ENCODE measurements around the gene MAN2A1. TPM values are rescaled to one million over a fixed set of nuclear protein-coding genes. Genes with fewer than 3 reads are reported as not detected.

The MAN2A1 gene
- total RNA-seq, 1 experiment from 2014 or later: 51.0 TPM

DNA sequence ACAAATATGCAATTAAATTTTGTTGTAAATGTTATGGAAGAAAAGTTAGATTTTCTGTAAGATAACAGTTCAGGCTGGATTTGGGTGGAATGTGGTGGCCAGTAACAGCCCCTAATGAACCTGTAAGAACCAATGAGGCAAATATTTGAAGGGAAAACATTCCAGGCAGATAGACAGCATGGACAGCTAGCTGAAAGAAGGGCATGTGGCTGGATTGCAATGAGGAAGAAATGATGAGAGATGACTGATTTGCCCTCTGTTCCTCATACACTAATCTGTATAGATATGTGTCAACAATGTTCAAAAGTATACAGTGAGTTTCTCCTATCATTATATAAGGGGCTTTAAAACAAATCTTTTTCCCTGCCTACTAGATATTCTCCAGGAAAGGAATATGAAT, 58.8 kb downstream of the MAN2A1 start:
- DNase-seq (ENCODE audit: low read depth, low spot score) (no peak), ATAC-seq (no peak)
- Histone ChIP-seq H3K36me3 (ENCODE audit: control insufficient read depth, insufficient read depth, low read length) (no peaks in the 10 kb centered on the region), H3K9me3 (ENCODE audit: control insufficient read depth, insufficient read depth, low read depth, low read length) (no peaks in the 10 kb centered on the region), H3K27me3 (ENCODE audit: control insufficient read depth, insufficient read depth, low read length) (no peaks in the 10 kb centered on the region), H3K4me1 (ENCODE audit: control insufficient read depth, insufficient read depth, low read length) (peaks cover 2% of the 10 kb centered on the region; the same call in 1 of the 2 replicates), H3K27ac (ENCODE audit: low read length) (no peak overlapping the region), H3K4me3 (ENCODE audit: low read depth in 2 of 2, low read length in 2 of 2) (no peak overlapping the region)
- ChIA-PET POLR2A (no interaction called here), CTCF (no interaction called here)
- in situ Hi-C loops (cut with HindIII; ENCODE audit: low pct_unique_long_range_greater_than_20kb, low sequenced_read_pairs): no loop called here
- BruUV-seq (replicated peaks): no TSS peak
- intact Hi-C loops (cut with micrococcal nuclease; ENCODE audit: unreplicated experiment): no loop called here
- no peak for TF ChIP-seq POLR2AphosphoS5 (IDR thresholded peaks at IDR 0.05; ENCODE audit: low read depth, low read length)
- TF ChIP-seq, protein P1, sequence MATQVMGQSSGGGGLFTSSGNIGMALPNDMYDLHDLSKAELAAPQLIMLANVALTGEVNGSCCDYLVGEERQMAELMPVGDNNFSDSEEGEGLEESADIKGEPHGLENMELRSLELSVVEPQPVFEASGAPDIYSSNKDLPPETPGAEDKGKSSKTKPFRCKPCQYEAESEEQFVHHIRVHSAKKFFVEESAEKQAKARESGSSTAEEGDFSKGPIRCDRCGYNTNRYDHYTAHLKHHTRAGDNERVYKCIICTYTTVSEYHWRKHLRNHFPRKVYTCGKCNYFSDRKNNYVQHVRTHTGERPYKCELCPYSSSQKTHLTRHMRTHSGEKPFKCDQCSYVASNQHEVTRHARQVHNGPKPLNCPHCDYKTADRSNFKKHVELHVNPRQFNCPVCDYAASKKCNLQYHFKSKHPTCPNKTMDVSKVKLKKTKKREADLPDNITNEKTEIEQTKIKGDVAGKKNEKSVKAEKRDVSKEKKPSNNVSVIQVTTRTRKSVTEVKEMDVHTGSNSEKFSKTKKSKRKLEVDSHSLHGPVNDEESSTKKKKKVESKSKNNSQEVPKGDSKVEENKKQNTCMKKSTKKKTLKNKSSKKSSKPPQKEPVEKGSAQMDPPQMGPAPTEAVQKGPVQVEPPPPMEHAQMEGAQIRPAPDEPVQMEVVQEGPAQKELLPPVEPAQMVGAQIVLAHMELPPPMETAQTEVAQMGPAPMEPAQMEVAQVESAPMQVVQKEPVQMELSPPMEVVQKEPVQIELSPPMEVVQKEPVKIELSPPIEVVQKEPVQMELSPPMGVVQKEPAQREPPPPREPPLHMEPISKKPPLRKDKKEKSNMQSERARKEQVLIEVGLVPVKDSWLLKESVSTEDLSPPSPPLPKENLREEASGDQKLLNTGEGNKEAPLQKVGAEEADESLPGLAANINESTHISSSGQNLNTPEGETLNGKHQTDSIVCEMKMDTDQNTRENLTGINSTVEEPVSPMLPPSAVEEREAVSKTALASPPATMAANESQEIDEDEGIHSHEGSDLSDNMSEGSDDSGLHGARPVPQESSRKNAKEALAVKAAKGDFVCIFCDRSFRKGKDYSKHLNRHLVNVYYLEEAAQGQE (IDR thresholded peaks at IDR 0.05; ENCODE audit: insufficient read depth in 1 of 2, low read depth in 2 of 2, low read length in 1 of 2): no peak
- no peak for TF ChIP-seq SIN3A (IDR thresholded peaks at IDR 0.05; ENCODE audit: borderline replicate concordance, insufficient read depth, low read depth, low read length)
- TF ChIP-seq, protein P2, sequence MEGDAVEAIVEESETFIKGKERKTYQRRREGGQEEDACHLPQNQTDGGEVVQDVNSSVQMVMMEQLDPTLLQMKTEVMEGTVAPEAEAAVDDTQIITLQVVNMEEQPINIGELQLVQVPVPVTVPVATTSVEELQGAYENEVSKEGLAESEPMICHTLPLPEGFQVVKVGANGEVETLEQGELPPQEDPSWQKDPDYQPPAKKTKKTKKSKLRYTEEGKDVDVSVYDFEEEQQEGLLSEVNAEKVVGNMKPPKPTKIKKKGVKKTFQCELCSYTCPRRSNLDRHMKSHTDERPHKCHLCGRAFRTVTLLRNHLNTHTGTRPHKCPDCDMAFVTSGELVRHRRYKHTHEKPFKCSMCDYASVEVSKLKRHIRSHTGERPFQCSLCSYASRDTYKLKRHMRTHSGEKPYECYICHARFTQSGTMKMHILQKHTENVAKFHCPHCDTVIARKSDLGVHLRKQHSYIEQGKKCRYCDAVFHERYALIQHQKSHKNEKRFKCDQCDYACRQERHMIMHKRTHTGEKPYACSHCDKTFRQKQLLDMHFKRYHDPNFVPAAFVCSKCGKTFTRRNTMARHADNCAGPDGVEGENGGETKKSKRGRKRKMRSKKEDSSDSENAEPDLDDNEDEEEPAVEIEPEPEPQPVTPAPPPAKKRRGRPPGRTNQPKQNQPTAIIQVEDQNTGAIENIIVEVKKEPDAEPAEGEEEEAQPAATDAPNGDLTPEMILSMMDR (IDR thresholded peaks at IDR 0.05): no peak
- TF ChIP-seq TCF7L2 (IDR thresholded peaks at IDR 0.05; ENCODE audit: low read depth, low read length): no peak

GRCh38 chr5:109750463-109750862, 60.7 kb downstream of the MAN2A1 start:
- no peaks in the 10 kb centered on the region for H3K27me3 ChIP-seq (ENCODE audit: control insufficient read depth, insufficient read depth, low read length)
- intact Hi-C loops (cut with micrococcal nuclease; ENCODE audit: unreplicated experiment) (no loop called here), in situ Hi-C loops (cut with HindIII; ENCODE audit: low pct_unique_long_range_greater_than_20kb, low sequenced_read_pairs) (no loop called here)
- H3K27ac ChIP-seq (ENCODE audit: low read length): no peak overlapping the region
- 0 out of 2 replicates have a peak, but pooled peaks cover 2% of the 10 kb centered on the region for H3K4me1 ChIP-seq (ENCODE audit: control insufficient read depth, insufficient read depth, low read length)
- POLR2A ChIA-PET: no interaction called here
- CTCF ChIA-PET: no interaction called here
- DNase-seq (ENCODE audit: low read depth, low spot score): no peak
- BruUV-seq (replicated peaks): no TSS peak
- H3K9me3 ChIP-seq (ENCODE audit: control insufficient read depth, insufficient read depth, low read depth, low read length): no peaks in the 10 kb centered on the region
- no peaks in the 10 kb centered on the region for H3K36me3 ChIP-seq (ENCODE audit: control insufficient read depth, insufficient read depth, low read length)
- ATAC-seq: no peak
- TF ChIP-seq POLR2AphosphoS5 (IDR thresholded peaks at IDR 0.05; ENCODE audit: low read depth, low read length) (no peak), TCF7L2 (IDR thresholded peaks at IDR 0.05; ENCODE audit: low read depth, low read length) (no peak), SIN3A (IDR thresholded peaks at IDR 0.05; ENCODE audit: borderline replicate concordance, insufficient read depth, low read depth, low read length) (no peak)
- TF ChIP-seq, protein P1 (IDR thresholded peaks at IDR 0.05; ENCODE audit: insufficient read depth in 1 of 2, low read depth in 2 of 2, low read length in 1 of 2): no peak
- TF ChIP-seq, protein P2 (IDR thresholded peaks at IDR 0.05): no peak
- H3K4me3 ChIP-seq (ENCODE audit: low read depth in 2 of 2, low read length in 2 of 2): no peak overlapping the region

All from Panc1 (cell line).